H9 (cell line): Measurements from ENCODE around the gene SEC22A. TPM values are rescaled to one million over a fixed set of nuclear protein-coding genes. Genes with fewer than 3 reads are reported as not detected.

Experiments
- DNase-seq: peaks from one replicate; pipeline ENCODE4 v3.0.0-alpha.2; 2017
- H2AFZ ChIP-seq: one replicate; pipeline ENCODE4 v1.6.1; 2013; ENCODE audit warnings: mild to moderate bottlenecking, low read length, control low read depth, moderate library complexity
- H2AK5ac ChIP-seq: 2 replicates; pipeline ENCODE4 v1.6.1; 2013; ENCODE audit warnings: low read length, control low read depth, mixed read lengths; ENCODE audit not compliant: insufficient read length
- H2BK120ac ChIP-seq: one replicate; pipeline ENCODE4 v1.6.1; 2013; ENCODE audit warnings: low read depth, mild to moderate bottlenecking, low read length, control low read depth, inconsistent platforms; ENCODE audit not compliant: poor library complexity, severe bottlenecking
- H2BK12ac ChIP-seq: 2 replicates; pipeline ENCODE4 v1.6.1; 2013; ENCODE audit warnings: low read length, control low read depth, mixed read lengths, low read depth; ENCODE audit not compliant: insufficient read length
- H2BK15ac ChIP-seq: 2 replicates; pipeline ENCODE4 v1.6.1; 2013; ENCODE audit warnings: low read depth, low read length, control low read depth
- H2BK20ac ChIP-seq: one replicate; pipeline ENCODE4 v1.6.1; 2013; ENCODE audit warnings: low read depth, mild to moderate bottlenecking, low read length, control low read depth, inconsistent platforms; ENCODE audit not compliant: poor library complexity, severe bottlenecking
- H2BK5ac ChIP-seq: 2 replicates; pipeline ENCODE4 v1.6.1; 2013; ENCODE audit warnings: low read length, control low read depth, mixed read lengths; ENCODE audit not compliant: insufficient read length
- H3K14ac ChIP-seq: 2 replicates; pipeline ENCODE4 v1.6.1; 2013; ENCODE audit warnings: low read length, control low read depth; ENCODE audit not compliant: insufficient read depth
- H3K18ac ChIP-seq: 2 replicates; pipeline ENCODE4 v1.6.1; 2013; ENCODE audit warnings: low read depth, mild to moderate bottlenecking, mixed read lengths, low read length, control low read depth; ENCODE audit not compliant: insufficient read length
- H3K23ac ChIP-seq: 2 replicates; pipeline ENCODE4 v1.6.1; 2013; ENCODE audit warnings: low read length, control low read depth, mixed read lengths, low read depth; ENCODE audit not compliant: insufficient read length
- H3K23me2 ChIP-seq: 2 replicates; pipeline ENCODE4 v1.6.1; 2013; ENCODE audit warnings: low read depth, mild to moderate bottlenecking, mixed read lengths, low read length, control low read depth; ENCODE audit not compliant: insufficient read length, poor library complexity, severe bottlenecking
- H3K27ac ChIP-seq: 2 replicates; pipeline ENCODE4 v1.5.1; 2013; ENCODE audit warnings: low read length, control low read depth, mixed read lengths, low read depth; ENCODE audit not compliant: insufficient read length
- H3K27me3 ChIP-seq: 2 replicates; pipeline ENCODE4 v1.6.1; 2013; ENCODE audit warnings: low read length, control low read depth, inconsistent platforms; ENCODE audit not compliant: insufficient read depth
- H3K4ac ChIP-seq: 2 replicates; pipeline ENCODE4 v1.6.1; 2013; ENCODE audit warnings: low read depth, mild to moderate bottlenecking, control low read depth, inconsistent platforms, low read length, moderate library complexity
- H3K4me1 ChIP-seq: 2 replicates; pipeline ENCODE4 v1.6.1; 2013; ENCODE audit warnings: low read length, control low read depth, inconsistent platforms; ENCODE audit not compliant: insufficient read depth
- H3K4me2 ChIP-seq: 2 replicates; pipeline ENCODE4 v1.6.1; 2013; ENCODE audit warnings: low read length, control low read depth, mixed read lengths; ENCODE audit not compliant: insufficient read length, insufficient read depth
- H3K56ac ChIP-seq: 2 replicates; pipeline ENCODE4 v1.6.1; 2013; ENCODE audit warnings: low read depth, mild to moderate bottlenecking, mixed read lengths, low read length, control low read depth; ENCODE audit not compliant: insufficient read length
- H3K79me1 ChIP-seq: 2 replicates; pipeline ENCODE4 v1.6.1; 2013; ENCODE audit warnings: low read depth, mild to moderate bottlenecking, moderate library complexity, low read length, control low read depth, inconsistent platforms; ENCODE audit not compliant: insufficient read depth, poor library complexity, severe bottlenecking
- H3K79me2 ChIP-seq: 2 replicates; pipeline ENCODE4 v1.6.1; 2013; ENCODE audit warnings: low read length, control low read depth, inconsistent platforms; ENCODE audit not compliant: insufficient read depth
- H3K9ac ChIP-seq: 2 replicates; pipeline ENCODE4 v1.6.1; 2013; ENCODE audit warnings: low read length, control low read depth, mixed read lengths; ENCODE audit not compliant: insufficient read length; ENCODE audit errors: extremely low read depth
- H3K9me3 ChIP-seq: one replicate; pipeline ENCODE4 v1.6.1; 2013; ENCODE audit warnings: low read depth, low read length, inconsistent platforms; ENCODE audit not compliant: control insufficient read depth
- H3T11ph ChIP-seq: one replicate; pipeline ENCODE4 v1.6.1; 2013; ENCODE audit warnings: mild to moderate bottlenecking, low read length, control low read depth, inconsistent platforms
- H4K20me1 ChIP-seq: one replicate; pipeline ENCODE4 v1.6.1; 2013; ENCODE audit not compliant: control insufficient read depth, insufficient read length, insufficient read depth
- H4K5ac ChIP-seq: 2 replicates; pipeline ENCODE4 v1.6.1; 2013; ENCODE audit warnings: low read depth, mild to moderate bottlenecking, mixed read lengths, low read length, control low read depth; ENCODE audit not compliant: insufficient read length
- H4K8ac ChIP-seq: replicated peaks from 2 replicates; pipeline ENCODE4 v1.6.1; 2013; ENCODE audit warnings: low read length, control low read depth, mixed read lengths, low read depth; ENCODE audit not compliant: insufficient read length
- H4K91ac ChIP-seq: 2 replicates; pipeline ENCODE4 v1.6.1; 2013; ENCODE audit warnings: low read depth, mild to moderate bottlenecking, moderate library complexity, mixed read lengths, low read length, control low read depth; ENCODE audit not compliant: insufficient read length
- H3K27ac Mint-ChIP-seq, 3 experiments: 2 replicates in 2 of 3; 3 replicates in 1 of 3; pipeline ENCODE4 v1.8.0; 2020 to 2021; ENCODE audit warnings: mixed read lengths in 3 of 3, mild to moderate bottlenecking in 1 of 3, moderate library complexity in 1 of 3
- H3K27me3 Mint-ChIP-seq: 2 replicates; pipeline ENCODE4 v1.8.0; 2021; ENCODE audit warnings: low read depth, mild to moderate bottlenecking, moderate library complexity, mixed read lengths
- H3K36me3 Mint-ChIP-seq, 3 experiments: 2 replicates in 2 of 3; 3 replicates in 1 of 3; pipeline ENCODE4 v1.8.0; 2020 to 2021; ENCODE audit warnings: low read depth in 3 of 3, mixed read lengths in 3 of 3; ENCODE audit not compliant: insufficient read depth in 1 of 3
- H3K4me1 Mint-ChIP-seq, 2 experiments: 2 replicates each; pipeline ENCODE4 v1.8.0; 2020; ENCODE audit warnings: mixed read lengths in 2 of 2
- H3K4me3 Mint-ChIP-seq, 2 experiments: 2 replicates in 1 of 2; 3 replicates in 1 of 2; pipeline ENCODE4 v1.8.0; 2020 to 2021; ENCODE audit warnings: mild to moderate bottlenecking in 2 of 2, mixed read lengths in 2 of 2, moderate library complexity in 1 of 2
- H3K9me3 Mint-ChIP-seq, 2 experiments: 2 replicates in 1 of 2; 3 replicates in 1 of 2; pipeline ENCODE4 v1.8.0; 2020; ENCODE audit warnings: mild to moderate bottlenecking in 2 of 2, mixed read lengths in 2 of 2, moderate library complexity in 1 of 2
- WGBS: extraction: QIAGEN DNeasy Blood & Tissue Kit; methylation state at CpG from one replicate; pipeline ENCODE4 v1.1.7; 2013; ENCODE audit warnings: missing lambda C conversion rate, low lambda C conversion rate, mixed read lengths; ENCODE audit not compliant: insufficient read length; ENCODE audit errors: extremely low coverage; 5-methylcytosine and 5-hydroxymethylcytosine counted together
- total RNA-seq: library from RNA; stranded (reverse); gene quantifications from 2 replicates; pipeline ENCODE4 v1.2.1, GENCODE V29; 2021
- TF ChIP-seq, protein P1 (sequence below): fragments of 200-600 bp; sonication (generic); conservative IDR thresholded peaks from 3 replicates; pipeline ENCODE4 v1.8.0; 2021; ENCODE audit warnings: antibody characterized with exemption, mild to moderate bottlenecking

Gene SEC22A
- total RNA-seq, 1 experiment from 2014 or later = 9.9 TPM

DNA sequence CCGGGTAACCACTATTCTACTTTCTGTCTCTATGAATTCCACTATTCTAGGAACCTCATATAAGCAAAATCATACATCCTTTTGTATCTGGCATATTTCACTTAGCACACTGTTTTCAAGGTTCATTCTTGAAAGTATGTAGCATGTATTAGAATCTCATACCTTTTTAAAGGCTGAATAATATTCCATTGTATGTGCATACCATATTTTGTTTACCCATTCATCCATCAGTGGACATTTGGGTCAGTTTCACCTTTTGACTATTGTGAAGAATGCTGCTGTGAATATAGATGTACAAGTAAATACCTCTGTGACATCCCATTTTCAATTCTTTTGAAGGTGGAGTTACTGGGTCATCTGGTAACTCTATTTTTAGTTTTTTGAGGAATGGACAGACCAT lies 36.6 kb upstream of the SEC22A start:
- Mint-ChIP-seq H3K4me1 (peaks cover 4 to 5% of the 10 kb centered on the region in 2 experiments; a peak in 2 of 4 replicates), H3K27ac (no peak overlapping the region), H3K27me3 (no peaks in the 10 kb centered on the region), H3K4me3 (no peak overlapping the region), H3K9me3 (peaks cover 10 to 11% of the 10 kb centered on the region in 2 experiments; a peak in 4 of 5 replicates), H3K36me3 (peaks cover 36 to 55% (median 38%) of the 10 kb centered on the region in 3 experiments)
- no peak overlapping the region for H2AK5ac ChIP-seq
- no CpG with 5 or more reads among the region's 1 CpG for WGBS
- no peak overlapping the region for H3K4me2 ChIP-seq
- no peaks in the 10 kb centered on the region for H3K79me1 ChIP-seq
- no peak overlapping the region for H3K18ac ChIP-seq
- no peak overlapping the region for H2BK12ac ChIP-seq
- H4K5ac ChIP-seq = no peak overlapping the region
- H4K8ac ChIP-seq = no peak overlapping the region
- no peaks in the 10 kb centered on the region for H3K79me2 ChIP-seq
- no peaks in the 10 kb centered on the region for H3K9me3 ChIP-seq
- no peaks in the 10 kb centered on the region for H3K27me3 ChIP-seq
- no peak overlapping the region for H2BK15ac ChIP-seq
- no peaks in the 10 kb centered on the region for H3K4me1 ChIP-seq
- TF ChIP-seq, protein P1, sequence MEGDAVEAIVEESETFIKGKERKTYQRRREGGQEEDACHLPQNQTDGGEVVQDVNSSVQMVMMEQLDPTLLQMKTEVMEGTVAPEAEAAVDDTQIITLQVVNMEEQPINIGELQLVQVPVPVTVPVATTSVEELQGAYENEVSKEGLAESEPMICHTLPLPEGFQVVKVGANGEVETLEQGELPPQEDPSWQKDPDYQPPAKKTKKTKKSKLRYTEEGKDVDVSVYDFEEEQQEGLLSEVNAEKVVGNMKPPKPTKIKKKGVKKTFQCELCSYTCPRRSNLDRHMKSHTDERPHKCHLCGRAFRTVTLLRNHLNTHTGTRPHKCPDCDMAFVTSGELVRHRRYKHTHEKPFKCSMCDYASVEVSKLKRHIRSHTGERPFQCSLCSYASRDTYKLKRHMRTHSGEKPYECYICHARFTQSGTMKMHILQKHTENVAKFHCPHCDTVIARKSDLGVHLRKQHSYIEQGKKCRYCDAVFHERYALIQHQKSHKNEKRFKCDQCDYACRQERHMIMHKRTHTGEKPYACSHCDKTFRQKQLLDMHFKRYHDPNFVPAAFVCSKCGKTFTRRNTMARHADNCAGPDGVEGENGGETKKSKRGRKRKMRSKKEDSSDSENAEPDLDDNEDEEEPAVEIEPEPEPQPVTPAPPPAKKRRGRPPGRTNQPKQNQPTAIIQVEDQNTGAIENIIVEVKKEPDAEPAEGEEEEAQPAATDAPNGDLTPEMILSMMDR = no peak
- H2AFZ ChIP-seq = no peak overlapping the region
- no peak overlapping the region for H3T11ph ChIP-seq
- no peak overlapping the region for H3K9ac ChIP-seq
- no peak overlapping the region for H2BK120ac ChIP-seq
- H3K4ac ChIP-seq = no peak overlapping the region
- H4K91ac ChIP-seq = no peak overlapping the region
- H3K14ac ChIP-seq = no peak overlapping the region
- H3K56ac ChIP-seq = no peak overlapping the region
- H3K23ac ChIP-seq = no peak overlapping the region
- H2BK5ac ChIP-seq = no peak overlapping the region
- no peaks in the 10 kb centered on the region for H4K20me1 ChIP-seq
- no peak for DNase-seq
- H3K23me2 ChIP-seq = no peaks in the 10 kb centered on the region
- no peak overlapping the region for H2BK20ac ChIP-seq
- no peak overlapping the region for H3K27ac ChIP-seq
